Measurements from ENCODE around the gene CD1C.
"Not testable (repeated sequence)": the region's sequence is repeated elsewhere in the genome, so short reads cannot be mapped to it uniquely, and the experiment has no call there.

CD1C gene

GRCh38 chr1:158329733-158330132 is 40.0 kb downstream of the CD1C start:
- DNase-seq: no peak

GRCh38 chr1:158330391-158331105 is 40.8 kb downstream of the CD1C start:
- DNase-seq: no peak

GRCh38 chr1:158331106-158331425 is 41.3 kb downstream of the CD1C start:
- DNase-seq: no peak

GRCh38 chr1:158331481-158332150 is 41.9 kb downstream of the CD1C start, which contains the start of gene CD1B:
CD1B (minus strand) TSS chr1:158331531; CDS start chr1:158331423, 108 bp downstream.
- no peak for DNase-seq

- DNase-seq: no peak
Observed at GRCh38 chr1:158333405-158334155, 43.9 kb downstream of the CD1C start.

GRCh38 chr1:158334526-158335212 is 44.9 kb downstream of the CD1C start:
- no peak for DNase-seq

GRCh38 chr1:158335213-158335532 is 45.5 kb downstream of the CD1C start:
- no peak for DNase-seq

- DNase-seq: not testable (repeated sequence)
Observed at GRCh38 chr1:158336413-158336812, 46.7 kb downstream of the CD1C start.

Data from fibroblast of skin of right quadriceps (primary cell).